NAMALWA (cell line): Measurements from ENCODE around the gene TMPRSS6.

Experiments used
- DNase-seq: peaks from one replicate; pipeline ENCODE4 v3.0.0-alpha.2; 2015; ENCODE audit warnings: low spot score

The TMPRSS6 gene

GRCh38 chr22:37109242-37109917 lies at the start of gene TMPRSS6:
TSS of gene TMPRSS6 (minus strand) at chr22:37109713. CDS start at chr22:37103417, 6,296 bp downstream.
- no peak for DNase-seq

- DNase-seq, result no peak
Measured at GRCh38 chr22:37158963-37159290, 49.4 kb upstream of the TMPRSS6 start.

GRCh38 chr22:37157516-37158285 lies 48.2 kb upstream of the TMPRSS6 start:
- no peak for DNase-seq

GRCh38 chr22:37156686-37157435 lies 47.3 kb upstream of the TMPRSS6 start:
- DNase-seq, result no peak

- no peak for DNase-seq
Measured at GRCh38 chr22:37155971-37156370, 46.5 kb upstream of the TMPRSS6 start.

GRCh38 chr22:37154925-37155712 lies 45.6 kb upstream of the TMPRSS6 start:
- DNase-seq, result no peak

GRCh38 chr22:37153901-37154300 lies 44.4 kb upstream of the TMPRSS6 start:
- no peak for DNase-seq

- DNase-seq, result no peak
Measured at GRCh38 chr22:37151401-37151800, 41.9 kb upstream of the TMPRSS6 start.

GRCh38 chr22:37150701-37151100 lies 41.2 kb upstream of the TMPRSS6 start:
- no peak for DNase-seq

GRCh38 chr22:37148742-37149665 lies 39.5 kb upstream of the TMPRSS6 start:
- no peak for DNase-seq

- no peak for DNase-seq
Measured at GRCh38 chr22:37148031-37148651, 38.6 kb upstream of the TMPRSS6 start.

- no peak for DNase-seq
Measured at GRCh38 chr22:37147186-37147990, 37.9 kb upstream of the TMPRSS6 start.

GRCh38 chr22:37146507-37147180 lies 37.1 kb upstream of the TMPRSS6 start:
- DNase-seq, result no peak

GRCh38 chr22:37146051-37146385 lies 36.5 kb upstream of the TMPRSS6 start:
- DNase-seq, result no peak

- no peak for DNase-seq
Measured at GRCh38 chr22:37145180-37146050, 35.9 kb upstream of the TMPRSS6 start.

- no peak for DNase-seq
Measured at GRCh38 chr22:37144180-37144554, 34.7 kb upstream of the TMPRSS6 start.

- no peak for DNase-seq
Measured at GRCh38 chr22:37141971-37142370, 32.5 kb upstream of the TMPRSS6 start.

GRCh38 chr22:37141476-37141875 lies 32.0 kb upstream of the TMPRSS6 start:
- no peak for DNase-seq
